OCI-LY3 (cell line): ENCODE results near the gene SLC37A2.

ENCODE experiments used
- EZH2phosphoT487 ChIP-seq: fragments of 200-600 bp; shearing (Covaris generic); IDR thresholded peaks from 2 replicates; pipeline ENCODE4 v1.6.1; 2018; ENCODE audit warnings: antibody characterized with exemption, mixed run types, low read depth
- TF ChIP-seq, protein P1 (sequence below): fragments of 200-600, 300-600 bp; sonication (generic); IDR thresholded peaks from 2 replicates; pipeline ENCODE4 v1.5.1; 2014; ENCODE audit warnings: antibody characterized with exemption, low read length, low read depth

DNA sequence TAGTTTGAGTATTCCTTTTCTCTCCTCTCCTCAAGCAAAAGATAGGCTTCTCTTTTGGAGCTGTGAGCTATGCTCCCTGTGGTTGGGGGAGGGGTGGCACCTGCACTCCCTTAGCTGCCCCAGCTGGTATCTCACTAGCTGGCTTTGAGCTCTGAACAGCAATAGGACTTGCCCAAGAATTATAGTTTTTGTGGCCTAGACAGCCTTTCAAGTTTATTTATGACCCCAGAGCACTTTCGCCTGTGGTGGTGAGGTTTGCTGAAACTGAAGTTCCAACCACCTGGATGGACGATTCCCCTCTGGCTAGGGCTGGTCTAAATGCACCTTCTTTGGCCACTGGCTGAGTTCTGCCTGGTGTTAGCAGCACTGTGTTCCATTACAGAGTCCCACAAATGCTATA is 37.1 kb upstream of the SLC37A2 start:
- TF ChIP-seq, protein P1, sequence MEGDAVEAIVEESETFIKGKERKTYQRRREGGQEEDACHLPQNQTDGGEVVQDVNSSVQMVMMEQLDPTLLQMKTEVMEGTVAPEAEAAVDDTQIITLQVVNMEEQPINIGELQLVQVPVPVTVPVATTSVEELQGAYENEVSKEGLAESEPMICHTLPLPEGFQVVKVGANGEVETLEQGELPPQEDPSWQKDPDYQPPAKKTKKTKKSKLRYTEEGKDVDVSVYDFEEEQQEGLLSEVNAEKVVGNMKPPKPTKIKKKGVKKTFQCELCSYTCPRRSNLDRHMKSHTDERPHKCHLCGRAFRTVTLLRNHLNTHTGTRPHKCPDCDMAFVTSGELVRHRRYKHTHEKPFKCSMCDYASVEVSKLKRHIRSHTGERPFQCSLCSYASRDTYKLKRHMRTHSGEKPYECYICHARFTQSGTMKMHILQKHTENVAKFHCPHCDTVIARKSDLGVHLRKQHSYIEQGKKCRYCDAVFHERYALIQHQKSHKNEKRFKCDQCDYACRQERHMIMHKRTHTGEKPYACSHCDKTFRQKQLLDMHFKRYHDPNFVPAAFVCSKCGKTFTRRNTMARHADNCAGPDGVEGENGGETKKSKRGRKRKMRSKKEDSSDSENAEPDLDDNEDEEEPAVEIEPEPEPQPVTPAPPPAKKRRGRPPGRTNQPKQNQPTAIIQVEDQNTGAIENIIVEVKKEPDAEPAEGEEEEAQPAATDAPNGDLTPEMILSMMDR = no peak
- TF ChIP-seq EZH2phosphoT487 = no peak
